Smooth muscle cell (in vitro differentiated cells): ENCODE results near the gene TRAIP. TPM values are rescaled to one million over a fixed set of nuclear protein-coding genes. Genes with fewer than 3 reads are reported as not detected.

Experiments
- DNase-seq: peaks from one replicate; lab custom pipeline; 2025; ENCODE audit not compliant: unreplicated experiment; lab: John Stamatoyannopoulos, UW
- H2AFZ ChIP-seq: fragments of 200-600 bp; sonication (generic); 2 replicates; pipeline ENCODE4 v1.6.0; 2016; ENCODE audit warnings: antibody characterized with exemption, low read depth, mild to moderate bottlenecking
- H3F3A ChIP-seq: fragments of 200-600 bp; sonication (generic); 2 replicates; pipeline ENCODE4 v1.6.0; 2017; ENCODE audit warnings: antibody characterized with exemption, low read depth
- H3K27ac ChIP-seq: fragments of 200-600 bp; sonication (generic); 2 replicates; pipeline ENCODE4 v1.5.1; 2016; ENCODE audit warnings: low read depth, mild to moderate bottlenecking
- H3K27me3 ChIP-seq: fragments of 200-600 bp; sonication (generic); 2 replicates; pipeline ENCODE4 v1.6.1; 2016; ENCODE audit warnings: low read depth, mild to moderate bottlenecking
- H3K36me3 ChIP-seq: fragments of 200-600 bp; sonication (generic); 2 replicates; pipeline ENCODE4 v1.5.1; 2016; ENCODE audit warnings: low read depth
- H3K4me1 ChIP-seq: fragments of 200-600 bp; sonication (generic); 2 replicates; pipeline ENCODE4 v1.5.1; 2016; ENCODE audit warnings: low read depth
- H3K4me2 ChIP-seq: fragments of 200-600 bp; sonication (generic); 2 replicates; pipeline ENCODE4 v1.6.0; 2016; ENCODE audit warnings: mild to moderate bottlenecking
- H3K4me3 ChIP-seq: fragments of 200-600 bp; sonication (generic); 2 replicates; pipeline ENCODE4 v1.5.1; 2016; ENCODE audit warnings: mild to moderate bottlenecking
- H3K79me2 ChIP-seq: fragments of 200-600 bp; sonication (generic); 2 replicates; pipeline ENCODE4 v1.6.0; 2016; ENCODE audit warnings: low read depth, mild to moderate bottlenecking
- H3K9ac ChIP-seq: fragments of 200-600 bp; sonication (generic); 2 replicates; pipeline ENCODE4 v1.6.0; 2016; ENCODE audit warnings: low read depth
- H3K9me3 ChIP-seq: fragments of 200-600 bp; sonication (generic); replicated peaks from 2 replicates; pipeline ENCODE4 v1.5.1; 2016; ENCODE audit warnings: low read depth
- H4K20me1 ChIP-seq: fragments of 200-600 bp; sonication (generic); 2 replicates; pipeline ENCODE4 v1.6.0; 2016; ENCODE audit warnings: low read depth
- WGBS: methylation state at CpG from one replicate; pipeline ENCODE4 v1.1.7; 2016; ENCODE audit warnings: low lambda C conversion rate; 5-methylcytosine and 5-hydroxymethylcytosine counted together
- polyA plus RNA-seq: library from polyadenylated mRNA; unstranded; fragments of >200 nt; fragmentation: Nextera tagmentation; extraction: Ambion mirVana; gene quantifications from 2 replicates; pipeline ENCODE4 v1.2.1, GENCODE V29; 2016
- total RNA-seq: library from RNA; depleted of rRNA; stranded (reverse); fragments of >200 nt; gene quantifications from 2 replicates; pipeline ENCODE4 v1.2.3, GENCODE V29; 2014
- TF ChIP-seq, protein P1 (sequence below): fragments of 200-600 bp; sonication (generic); IDR thresholded peaks from 2 replicates; pipeline ENCODE4 v1.5.1; 2017; ENCODE audit warnings: borderline replicate concordance, mild to moderate bottlenecking, antibody characterized with exemption; ENCODE audit not compliant: insufficient read depth, poor library complexity, severe bottlenecking

The TRAIP gene
- total and polyA plus RNA-seq, 2 experiments from 2014 or later: 1.1 to 3.3 TPM

DNA sequence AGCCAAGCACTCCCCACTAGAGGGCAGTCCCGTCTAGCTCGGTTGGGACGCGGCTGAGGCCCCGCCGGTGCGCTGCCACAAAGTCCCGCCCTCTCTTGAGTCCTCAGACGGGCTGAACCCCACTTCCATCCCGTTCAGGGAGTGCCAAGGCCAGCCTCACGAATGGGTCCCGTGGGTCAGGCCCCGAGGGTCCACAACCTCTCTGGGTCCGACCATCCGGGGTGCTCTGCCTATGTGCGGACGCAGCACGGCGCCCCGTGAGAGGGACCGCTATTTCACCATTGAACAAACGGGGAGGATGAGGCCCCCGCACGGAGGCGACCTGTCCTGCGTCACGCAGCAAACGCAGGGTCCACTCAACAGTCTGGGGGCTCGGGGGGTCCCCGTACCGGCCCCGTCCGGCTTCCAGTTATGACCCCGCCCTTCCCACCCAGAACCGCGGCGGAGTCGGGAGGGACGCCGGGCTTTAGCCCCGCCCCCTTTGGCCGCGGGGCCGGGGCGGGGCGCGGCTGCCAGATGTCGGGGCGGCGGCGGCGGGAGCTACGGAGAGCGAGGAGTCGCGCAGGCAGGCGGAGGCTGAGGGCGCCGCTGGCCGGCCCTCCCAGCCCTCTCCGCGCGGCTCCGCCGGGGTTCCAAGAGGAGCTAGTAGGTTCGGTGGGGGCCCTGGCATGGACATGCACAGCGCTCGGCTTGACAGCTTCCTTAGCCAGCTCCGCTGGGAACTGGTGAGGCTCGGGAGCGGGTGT lies 53.5 kb downstream of the TRAIP start, which contains the start of gene INKA1:
Gene INKA1, plus strand, starts transcription at position 543 of the 746 bp plus-strand sequence. Its CDS starts 132 bp downstream, at position 675.
- peak; percentile 85 for DNase-seq
- Histone ChIP-seq H3K27ac (peak within 1 kb of the TSS; percentile 40), H3K4me2 (peak within 1 kb of the TSS; percentile 87), H3F3A (no peaks in the 10 kb centered on the region), H3K9ac (peak within 1 kb of the TSS; percentile 8), H3K9me3 (no peaks in the 10 kb centered on the region), H4K20me1 (no peaks in the 10 kb centered on the region), H3K4me1 (peaks cover 6% of the 10 kb centered on the region), H2AFZ (peak within 1 kb of the TSS; percentile 94), H3K36me3 (no peaks in the 10 kb centered on the region), H3K4me3 (peak within 1 kb of the TSS; percentile 79), H3K79me2 (no peaks in the 10 kb centered on the region), H3K27me3 (no peaks in the 10 kb centered on the region)
- TF ChIP-seq, protein P1, sequence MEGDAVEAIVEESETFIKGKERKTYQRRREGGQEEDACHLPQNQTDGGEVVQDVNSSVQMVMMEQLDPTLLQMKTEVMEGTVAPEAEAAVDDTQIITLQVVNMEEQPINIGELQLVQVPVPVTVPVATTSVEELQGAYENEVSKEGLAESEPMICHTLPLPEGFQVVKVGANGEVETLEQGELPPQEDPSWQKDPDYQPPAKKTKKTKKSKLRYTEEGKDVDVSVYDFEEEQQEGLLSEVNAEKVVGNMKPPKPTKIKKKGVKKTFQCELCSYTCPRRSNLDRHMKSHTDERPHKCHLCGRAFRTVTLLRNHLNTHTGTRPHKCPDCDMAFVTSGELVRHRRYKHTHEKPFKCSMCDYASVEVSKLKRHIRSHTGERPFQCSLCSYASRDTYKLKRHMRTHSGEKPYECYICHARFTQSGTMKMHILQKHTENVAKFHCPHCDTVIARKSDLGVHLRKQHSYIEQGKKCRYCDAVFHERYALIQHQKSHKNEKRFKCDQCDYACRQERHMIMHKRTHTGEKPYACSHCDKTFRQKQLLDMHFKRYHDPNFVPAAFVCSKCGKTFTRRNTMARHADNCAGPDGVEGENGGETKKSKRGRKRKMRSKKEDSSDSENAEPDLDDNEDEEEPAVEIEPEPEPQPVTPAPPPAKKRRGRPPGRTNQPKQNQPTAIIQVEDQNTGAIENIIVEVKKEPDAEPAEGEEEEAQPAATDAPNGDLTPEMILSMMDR: peak; percentile 75
- WGBS: under 1% methylated on average over 36 of the region's 71 CpGs

DNA sequence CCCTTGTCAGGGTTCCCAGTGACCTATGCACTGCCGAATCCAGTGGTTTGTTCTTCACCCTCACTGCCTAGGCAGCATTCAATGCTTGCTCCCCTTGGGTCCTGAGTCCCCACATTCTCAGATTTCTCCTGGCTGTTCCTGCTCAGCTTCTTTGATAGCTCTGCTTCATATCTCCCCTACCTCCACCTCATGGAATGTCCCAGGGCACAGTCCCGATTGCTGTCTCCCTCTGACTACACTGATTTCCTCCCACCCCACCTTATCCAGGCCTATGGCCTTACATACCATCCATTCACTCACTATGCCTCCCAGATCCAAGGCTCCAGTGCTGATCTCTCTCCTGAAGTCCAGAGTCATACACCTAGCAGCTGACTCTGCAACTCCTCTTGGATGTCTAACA lies 55.2 kb downstream of the TRAIP start:
- Histone ChIP-seq H3F3A (no peaks in the 10 kb centered on the region), H3K4me1 (peaks cover 6% of the 10 kb centered on the region), H3K79me2 (no peaks in the 10 kb centered on the region), H3K4me2 (no peak overlapping the region), H3K9ac (no peak overlapping the region), H3K4me3 (no peak overlapping the region), H4K20me1 (no peaks in the 10 kb centered on the region), H3K36me3 (no peaks in the 10 kb centered on the region), H2AFZ (no peak overlapping the region), H3K27ac (no peak overlapping the region), H3K9me3 (no peaks in the 10 kb centered on the region), H3K27me3 (no peaks in the 10 kb centered on the region)
- TF ChIP-seq, protein P1: no peak
- no peak for DNase-seq
- WGBS: 88% methylated on average over 2 of the region's 2 CpGs

DNA sequence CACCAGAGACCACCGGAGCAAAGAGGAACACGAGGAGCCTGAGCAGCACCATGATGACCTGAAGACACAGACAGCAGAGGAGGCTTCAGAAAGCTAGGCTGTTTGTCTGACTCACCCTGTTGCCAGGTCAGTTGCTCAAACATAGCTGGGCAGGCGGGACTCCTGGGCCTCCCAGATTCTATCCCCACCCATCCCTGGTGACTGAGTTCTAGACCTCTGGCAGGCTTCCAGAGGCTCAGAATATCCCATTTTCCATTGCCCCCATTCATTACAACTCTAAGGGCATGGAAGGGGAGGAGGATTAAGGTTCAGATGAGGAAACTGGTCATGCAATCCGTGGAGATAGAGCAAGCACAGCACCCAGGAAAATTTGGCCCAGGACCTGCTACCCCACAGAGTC lies 56.6 kb downstream of the TRAIP start, which contains the start of gene CDHR4:
Gene CDHR4, minus strand, starts transcription at position 113 of the 400 bp plus-strand sequence. Its CDS starts 61 bp downstream, at position 52.
- Histone ChIP-seq H2AFZ (no peak within 1 kb of the TSS), H3K9ac (peak within 1 kb of the TSS; percentile 39), H3K79me2 (no peaks in the 10 kb centered on the region), H3K27me3 (no peaks in the 10 kb centered on the region), H3K27ac (peak within 1 kb of the TSS; percentile 29), H3K4me3 (no peak within 1 kb of the TSS), H3F3A (no peaks in the 10 kb centered on the region), H3K9me3 (no peaks in the 10 kb centered on the region), H3K36me3 (no peaks in the 10 kb centered on the region), H4K20me1 (no peaks in the 10 kb centered on the region), H3K4me2 (no peak within 1 kb of the TSS), H3K4me1 (peaks cover 6% of the 10 kb centered on the region)
- WGBS: 60% methylated on average over 4 of the region's 4 CpGs
- TF ChIP-seq, protein P1: no peak
- DNase-seq: no peak

GRCh38 chr3:49799105-49799504 lies 57.3 kb downstream of the TRAIP start:
- no peak for DNase-seq
- WGBS: 83% methylated on average over 1 of the region's 1 CpG
- no peak overlapping the region for H3K4me3 ChIP-seq
- no peaks in the 10 kb centered on the region for H3K9me3 ChIP-seq
- H3K4me1 ChIP-seq: peaks cover 6% of the 10 kb centered on the region
- H3K27me3 ChIP-seq: no peaks in the 10 kb centered on the region
- H4K20me1 ChIP-seq: no peaks in the 10 kb centered on the region
- TF ChIP-seq, protein P1: no peak
- H2AFZ ChIP-seq: no peak overlapping the region
- peak overlapping the region; percentile 39 for H3K9ac ChIP-seq
- no peaks in the 10 kb centered on the region for H3K79me2 ChIP-seq
- H3K27ac ChIP-seq: peak overlapping the region; percentile 29
- no peaks in the 10 kb centered on the region for H3F3A ChIP-seq
- H3K4me2 ChIP-seq: no peak overlapping the region
- no peaks in the 10 kb centered on the region for H3K36me3 ChIP-seq
